Effector CD4-positive, alpha-beta T cell (primary cell): Measurements from ENCODE around the gene TNFRSF14.
A peak's percentile ranks its signal among the peaks of the same experiment; 100 is the strongest.
"Not testable (repeated sequence)": the region's sequence is repeated elsewhere in the genome, so short reads cannot be mapped to it uniquely, and the experiment has no call there.

Source experiments
- DNase-seq: peaks from one replicate; pipeline ENCODE4 v3.0.0-alpha.2; 2020

Gene TNFRSF14

GRCh38 chr1:2554621-2555387 is 1.4 kb upstream of the TNFRSF14 start:
- DNase-seq = peak; percentile 35

- peak; percentile 68 for DNase-seq
Measured at GRCh38 chr1:2555634-2556276, 416 bp upstream of the TNFRSF14 start.

- DNase-seq = no peak
Measured at GRCh38 chr1:2556678-2557481, 709 bp downstream of the TNFRSF14 start.

- DNase-seq = no peak
Measured at GRCh38 chr1:2557482-2558400, 1.6 kb downstream of the TNFRSF14 start.

DNA sequence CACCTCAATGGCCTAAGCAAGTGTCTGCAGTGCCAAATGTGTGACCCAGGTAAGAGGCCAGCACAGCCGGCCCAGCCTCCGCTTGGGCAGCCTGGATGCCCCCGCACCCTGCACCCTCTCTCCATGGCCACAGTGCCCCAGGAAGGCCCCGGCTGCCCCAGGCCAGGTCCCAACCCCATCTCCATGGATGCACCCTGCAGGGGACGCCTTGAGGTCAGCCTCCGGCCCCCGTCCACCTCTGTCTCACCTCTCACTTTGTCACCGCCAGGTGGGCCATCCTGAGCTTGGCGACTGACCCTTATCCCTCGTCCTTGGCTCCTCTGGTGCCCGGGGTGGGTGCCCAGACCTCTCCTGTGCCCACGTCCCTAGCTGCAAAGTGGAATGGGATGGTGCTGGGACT is 2.2 kb downstream of the TNFRSF14 start:
- DNase-seq = no peak

- no peak for DNase-seq
Measured at GRCh38 chr1:2558861-2559260, 2.7 kb downstream of the TNFRSF14 start.

DNA sequence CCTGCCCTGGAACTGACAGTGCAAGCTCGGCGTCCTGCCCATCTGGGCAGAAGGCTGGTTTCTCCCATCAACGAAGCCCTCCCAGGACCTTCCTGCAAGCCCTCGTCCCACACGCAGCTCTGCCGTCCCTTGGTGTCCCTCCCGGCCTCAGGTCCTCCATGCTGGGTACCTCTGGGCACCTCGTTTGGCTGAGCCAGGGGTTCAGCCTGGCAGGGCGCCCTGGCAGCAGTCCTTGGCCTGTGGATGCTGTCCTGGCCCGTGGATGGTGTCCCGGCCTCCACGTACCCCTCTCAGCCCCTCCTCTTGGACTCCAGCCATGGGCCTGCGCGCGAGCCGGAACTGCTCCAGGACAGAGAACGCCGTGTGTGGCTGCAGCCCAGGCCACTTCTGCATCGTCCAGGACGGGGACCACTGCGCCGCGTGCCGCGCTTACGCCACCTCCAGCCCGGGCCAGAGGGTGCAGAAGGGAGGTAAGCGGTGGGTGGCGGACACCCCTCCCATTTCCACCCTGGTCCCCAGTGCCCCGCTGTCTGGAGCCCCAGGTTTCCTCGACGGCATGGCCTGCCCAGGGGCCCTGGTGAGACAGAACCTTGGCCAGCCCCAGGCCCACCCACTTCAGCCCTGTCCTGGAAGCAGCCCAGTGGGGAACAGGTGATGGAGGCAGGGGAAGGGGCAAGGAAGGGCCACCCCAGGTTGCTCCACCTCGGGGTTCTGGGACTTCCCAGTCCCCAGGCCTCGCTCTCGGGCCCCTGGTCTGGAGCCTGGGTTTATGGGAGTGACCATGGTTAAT is 3.5 kb downstream of the TNFRSF14 start:
- no peak for DNase-seq

DNA sequence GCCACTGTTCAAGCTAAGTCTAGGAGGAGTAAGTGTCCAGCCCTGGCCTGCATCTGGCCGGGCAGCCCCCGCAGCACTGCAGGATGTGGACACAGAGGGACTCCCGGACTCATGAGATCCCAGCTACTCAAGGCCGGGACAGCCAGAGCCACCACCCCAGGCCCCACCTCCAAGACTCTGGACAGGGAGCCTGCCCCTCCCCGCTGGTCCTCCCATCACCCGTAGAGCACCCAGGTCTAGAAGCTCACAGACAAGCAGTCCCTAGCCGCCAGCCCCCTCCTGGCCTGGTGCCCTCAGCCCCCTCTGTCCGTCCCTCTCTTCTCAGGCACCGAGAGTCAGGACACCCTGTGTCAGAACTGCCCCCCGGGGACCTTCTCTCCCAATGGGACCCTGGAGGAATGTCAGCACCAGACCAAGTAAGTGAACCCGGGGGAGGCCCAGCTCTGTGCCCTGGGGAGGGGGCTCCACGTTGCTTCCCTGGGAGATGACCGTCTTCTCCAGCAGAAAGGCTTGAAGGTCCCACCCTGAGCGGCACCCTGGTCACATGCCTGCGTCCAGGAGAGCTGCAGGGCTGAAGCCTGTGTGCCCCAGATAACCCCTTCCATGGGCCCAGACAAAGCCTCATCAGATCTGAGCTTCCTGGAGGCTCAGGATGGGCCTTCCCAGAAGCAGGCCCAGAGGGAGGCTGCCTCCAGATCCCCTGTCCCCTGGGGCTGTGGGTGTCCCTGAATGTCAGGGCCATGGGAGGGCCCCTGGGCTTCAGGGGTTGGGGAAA is 4.3 kb downstream of the TNFRSF14 start:
- DNase-seq = no peak

- no peak for DNase-seq
Measured at GRCh38 chr1:2561446-2561845, 5.3 kb downstream of the TNFRSF14 start.

DNA sequence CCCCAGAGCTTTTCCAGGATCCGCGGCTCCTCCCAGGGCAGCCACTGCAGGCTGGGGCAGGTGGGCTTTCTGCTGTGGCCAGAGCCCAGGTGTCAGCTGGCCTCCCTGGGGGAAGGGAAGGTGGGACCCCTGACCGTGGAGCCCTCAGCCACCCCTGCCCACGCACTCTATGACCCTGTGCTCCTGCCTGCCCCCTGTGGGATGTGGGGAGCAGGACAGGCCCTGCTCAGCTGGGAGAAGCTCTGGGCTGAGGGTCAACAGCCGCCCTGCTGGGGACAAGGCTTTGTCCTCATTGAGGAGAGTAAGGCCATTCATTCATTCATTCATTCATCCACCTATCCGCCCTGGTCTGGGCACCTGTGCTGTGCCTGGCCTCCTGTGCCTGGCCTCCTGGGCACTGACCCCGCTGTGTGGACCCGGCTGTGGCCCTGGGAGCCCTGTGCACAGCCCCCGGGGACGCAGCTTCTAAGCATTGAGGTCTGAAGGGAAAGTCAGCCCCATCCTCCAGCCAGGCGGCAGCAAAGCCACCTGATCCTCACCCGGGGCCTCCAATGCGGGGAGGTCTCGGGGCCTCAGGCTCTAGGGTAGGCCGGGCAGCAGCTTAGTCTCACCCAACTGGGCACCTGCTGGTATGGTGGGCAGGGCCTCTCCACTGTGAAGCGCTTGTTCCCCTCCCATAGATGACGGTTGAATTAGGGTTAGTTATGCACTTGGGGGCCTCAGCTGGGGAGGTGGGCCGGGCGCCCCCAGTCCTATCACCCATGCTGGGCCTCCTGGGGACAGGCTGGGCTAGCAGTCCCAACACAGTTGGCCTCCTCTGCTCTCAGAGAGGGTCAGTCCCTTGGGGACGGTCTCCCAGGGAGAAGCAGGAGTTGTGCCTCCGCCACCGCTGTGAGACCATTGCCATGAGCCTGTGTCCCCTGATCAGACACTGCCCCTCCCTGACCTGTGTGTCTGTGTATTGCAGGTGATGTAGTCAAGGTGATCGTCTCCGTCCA is 6.0 kb downstream of the TNFRSF14 start:
- no peak for DNase-seq

- DNase-seq = no peak
Measured at GRCh38 chr1:2563205-2563604, 7.0 kb downstream of the TNFRSF14 start.

DNA sequence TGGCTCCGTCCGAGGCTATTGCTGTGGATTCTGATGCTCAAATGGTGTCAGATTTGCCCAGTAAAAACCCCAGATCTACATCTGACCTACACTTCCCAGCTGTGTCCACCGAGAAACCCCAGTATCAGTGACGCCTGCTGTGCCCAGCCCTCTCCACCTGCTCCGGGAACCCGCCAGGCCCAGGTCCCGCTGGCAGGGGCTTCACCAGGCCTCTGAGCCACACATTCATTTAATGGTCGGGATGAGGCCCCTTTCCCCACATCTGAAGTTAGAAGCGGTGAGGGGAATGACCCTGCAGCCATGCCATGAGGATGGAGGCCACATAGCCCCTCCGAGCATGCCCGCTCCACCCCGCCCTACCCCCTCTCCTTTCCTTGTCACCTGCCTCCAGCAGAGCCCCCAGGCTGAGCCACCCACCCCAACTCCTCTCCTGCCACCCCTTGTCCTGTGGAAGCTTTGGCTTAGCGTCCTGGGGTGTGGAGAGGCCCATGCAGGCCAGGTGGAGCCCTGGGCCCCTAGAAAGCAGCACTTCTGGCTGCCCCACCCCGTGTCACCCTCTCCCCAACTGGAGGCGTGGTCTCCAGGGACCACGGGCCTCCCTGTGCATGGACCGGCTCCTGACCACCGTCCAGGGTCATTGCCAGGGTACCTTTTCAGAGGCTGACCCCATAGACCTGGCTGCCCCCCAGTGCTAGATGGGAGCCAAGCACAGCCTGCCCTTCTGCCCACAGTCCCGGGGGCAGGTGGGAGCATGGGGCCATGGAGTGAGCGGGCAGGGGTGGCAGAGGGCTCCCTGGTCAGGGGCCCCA is 8.0 kb downstream of the TNFRSF14 start:
- DNase-seq = no peak

GRCh38 chr1:2564815-2565374 is 8.7 kb downstream of the TNFRSF14 start:
- no peak for DNase-seq

- no peak for DNase-seq
Measured at GRCh38 chr1:2566101-2567045, 10.2 kb downstream of the TNFRSF14 start.

- no peak for DNase-seq
Measured at GRCh38 chr1:2567083-2567679, 11.0 kb downstream of the TNFRSF14 start.

DNA sequence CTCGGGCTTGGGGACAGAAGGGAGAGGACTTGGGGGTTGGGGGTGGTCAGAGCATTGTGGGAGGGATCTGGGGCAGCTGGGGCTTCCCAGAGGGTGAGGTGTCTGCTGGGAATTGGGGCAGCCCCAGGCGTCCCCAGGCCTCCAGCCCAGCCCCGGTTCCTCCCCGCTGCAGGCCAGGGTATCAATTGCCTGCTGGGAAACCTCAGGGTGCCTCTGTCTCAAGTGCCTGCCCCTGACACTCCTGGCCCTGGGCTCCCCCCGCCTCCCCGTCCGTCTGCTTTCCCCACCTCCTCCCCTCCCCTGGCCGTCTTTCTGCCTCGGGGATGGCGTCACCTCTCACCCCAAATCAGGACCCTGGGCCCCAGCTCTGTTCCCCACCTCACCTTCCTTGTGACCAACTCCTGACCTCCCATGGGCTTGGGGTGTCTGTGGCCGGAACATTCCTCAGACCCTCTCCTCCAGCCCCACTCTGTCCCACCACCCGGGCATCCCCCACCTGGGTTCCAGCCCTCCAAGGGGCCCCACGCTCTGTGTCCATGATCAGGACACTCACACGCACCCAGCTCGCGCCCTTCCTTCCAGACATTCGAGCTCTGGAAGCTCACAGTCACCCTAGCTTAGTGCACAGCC is 12.1 kb downstream of the TNFRSF14 start:
- DNase-seq = not testable (repeated sequence)
